GM21825 (cell line): ENCODE data around the gene PTPN14.
A peak's percentile ranks its signal among the peaks of the same experiment; 100 is the strongest.
"Not testable (repeated sequence)": the region's sequence is repeated elsewhere in the genome, so short reads cannot be mapped to it uniquely, and the experiment has no call there.

Experiments
- ATAC-seq: cut with Tn5 transposase; IDR thresholded peaks from one replicate; pipeline ENCODE4 v1.9.1; 2021; ENCODE audit warnings: mild to moderate bottlenecking, moderate library complexity; ENCODE audit not compliant: unreplicated experiment

The PTPN14 gene

GRCh38 chr1:214551436-214552173 lies at the start of gene PTPN14:
Gene PTPN14 (minus strand): TSS chr1:214551602. CDS start chr1:214464803, 86,799 bp downstream.
- peak; percentile 53 for ATAC-seq

GRCh38 chr1:214593158-214593557 lies 41.8 kb upstream of the PTPN14 start:
- no peak for ATAC-seq

DNA sequence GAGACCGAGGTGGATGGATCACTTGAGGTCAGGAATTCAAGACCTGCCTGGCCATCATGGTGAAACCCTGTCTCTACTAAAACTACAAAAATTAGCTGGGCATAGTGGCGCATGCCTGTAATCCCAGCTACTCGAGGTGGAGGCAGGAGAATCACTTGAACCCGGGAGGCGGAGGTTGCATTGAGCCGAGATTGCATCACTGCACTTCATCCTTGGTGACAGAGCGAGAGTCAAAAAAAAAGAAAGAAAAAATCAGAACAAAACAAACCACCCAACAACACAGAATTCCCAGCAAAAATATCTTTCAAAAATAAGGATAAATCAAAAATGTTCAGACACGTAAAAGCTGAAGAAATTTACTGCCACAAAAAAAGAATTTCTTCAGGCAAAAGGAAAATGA lies 40.5 kb upstream of the PTPN14 start:
- ATAC-seq, result not testable (repeated sequence)

DNA sequence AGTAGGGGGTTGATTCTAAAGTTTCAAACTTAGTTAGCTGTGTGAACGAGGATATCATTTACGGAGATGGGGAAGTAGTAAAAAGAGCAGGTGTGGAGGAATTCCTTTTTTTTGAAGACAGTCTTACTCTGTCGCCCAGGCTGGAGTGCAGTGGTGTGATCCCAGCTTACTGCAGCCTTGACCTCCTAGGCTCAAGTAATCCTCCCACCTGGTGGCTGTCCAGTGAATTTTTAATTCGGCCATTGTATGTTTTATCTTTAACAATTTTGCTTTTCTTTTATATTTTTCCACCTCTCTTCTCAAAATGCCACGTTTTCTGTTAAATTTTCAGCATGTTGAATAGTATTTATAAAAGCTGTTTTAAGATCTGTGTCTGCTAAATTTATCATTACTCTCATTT lies 39.3 kb upstream of the PTPN14 start:
- ATAC-seq, result no peak

GRCh38 chr1:214588963-214589597 lies 37.7 kb upstream of the PTPN14 start:
- ATAC-seq, result no peak

GRCh38 chr1:214587165-214587564 lies 35.8 kb upstream of the PTPN14 start:
- ATAC-seq, result no peak

DNA sequence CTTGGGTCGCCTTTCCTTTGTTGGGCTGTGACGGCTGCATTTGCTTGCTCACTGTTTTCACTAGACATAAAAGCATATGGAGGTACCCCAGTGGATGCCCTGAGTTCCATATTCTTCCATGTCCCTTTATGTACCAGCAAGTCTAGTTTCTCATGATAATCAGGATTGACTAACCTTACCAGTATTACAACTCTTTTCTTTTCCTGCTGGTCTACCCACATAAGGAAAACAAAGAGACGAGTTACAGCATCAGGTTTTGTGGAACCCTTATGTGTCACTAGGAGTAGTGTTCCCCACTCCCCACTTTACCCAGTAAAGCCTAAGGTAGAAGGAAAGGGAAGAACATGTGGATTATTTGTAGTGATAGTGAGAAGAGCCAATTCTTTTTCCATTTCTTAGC lies 35.2 kb upstream of the PTPN14 start:
- ATAC-seq, result no peak

DNA sequence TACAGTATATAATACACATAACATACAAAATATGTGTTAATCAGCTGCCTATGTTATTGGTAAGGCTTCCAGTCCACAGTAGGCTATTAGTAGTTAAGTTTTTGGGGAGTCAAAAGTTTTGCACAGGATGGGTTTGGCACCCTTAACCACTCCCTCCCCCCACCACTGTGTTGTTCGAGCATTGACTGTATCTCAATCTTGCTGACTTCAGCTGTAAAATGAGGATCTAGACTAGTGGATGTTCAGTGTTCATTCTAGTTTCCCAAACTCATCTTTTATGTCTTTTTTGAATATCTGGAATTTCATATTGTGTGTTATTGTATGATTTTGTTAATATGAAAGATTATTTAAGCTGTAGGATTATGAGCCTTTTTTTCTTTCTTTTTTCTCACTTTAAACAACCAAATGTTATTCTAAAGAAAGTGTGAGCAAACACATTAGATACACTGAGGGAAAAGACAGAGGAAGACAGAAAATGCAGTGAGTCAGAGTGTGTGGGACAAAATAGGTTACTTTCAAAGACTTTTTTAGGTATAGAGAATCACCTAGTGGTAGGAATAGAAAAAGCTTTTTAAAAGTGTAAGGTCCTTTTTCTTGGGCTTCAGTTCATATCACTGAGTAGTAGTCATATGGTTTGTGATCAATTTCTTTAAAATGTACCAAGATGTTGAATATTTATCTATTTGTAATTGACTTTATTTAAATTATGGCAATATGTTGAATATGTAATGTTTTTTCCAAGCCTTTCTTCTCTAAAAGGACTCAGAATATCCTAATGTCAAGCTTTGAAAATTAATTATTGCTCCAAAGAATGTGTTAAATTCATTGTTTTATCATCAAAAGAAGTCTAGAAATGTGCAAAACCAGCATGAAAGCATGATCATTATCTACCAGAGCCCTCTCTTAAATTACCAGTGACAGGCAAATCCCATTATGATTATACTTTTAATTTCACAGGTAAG lies 33.7 kb upstream of the PTPN14 start:
- ATAC-seq, result peak; percentile 54

GRCh38 chr1:214583824-214584554 lies 32.6 kb upstream of the PTPN14 start:
- ATAC-seq, result no peak

- ATAC-seq, result no peak
Observed at GRCh38 chr1:214583113-214583512, 31.7 kb upstream of the PTPN14 start.

- no peak for ATAC-seq
Observed at GRCh38 chr1:214582289-214582891, 31.0 kb upstream of the PTPN14 start.

DNA sequence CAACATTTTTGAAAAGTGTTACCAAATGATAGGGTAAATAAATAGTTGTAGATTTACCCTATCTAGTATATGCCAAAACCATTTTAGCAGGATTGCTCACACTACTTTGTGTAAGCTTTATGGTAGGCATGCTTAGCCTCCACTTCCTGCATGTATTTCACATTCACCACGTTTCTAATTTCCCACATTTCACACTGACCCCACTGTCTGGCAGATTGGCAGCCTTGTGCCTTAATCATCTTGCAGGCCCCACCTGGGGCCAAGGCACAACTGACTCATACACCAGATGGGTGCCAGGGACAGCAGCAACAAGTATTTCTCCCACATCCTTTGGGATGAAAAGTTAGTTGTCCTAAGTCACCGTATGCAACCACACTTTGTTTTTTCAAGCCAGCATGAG lies 30.4 kb upstream of the PTPN14 start:
- ATAC-seq, result no peak

GRCh38 chr1:214579183-214579582 lies 27.8 kb upstream of the PTPN14 start:
- ATAC-seq, result no peak

GRCh38 chr1:214576120-214576519 lies 24.7 kb upstream of the PTPN14 start:
- ATAC-seq, result not testable (repeated sequence)

- ATAC-seq, result no peak
Observed at GRCh38 chr1:214574598-214575411, 23.4 kb upstream of the PTPN14 start.

GRCh38 chr1:214573386-214574318 lies 22.2 kb upstream of the PTPN14 start:
- no peak for ATAC-seq

DNA sequence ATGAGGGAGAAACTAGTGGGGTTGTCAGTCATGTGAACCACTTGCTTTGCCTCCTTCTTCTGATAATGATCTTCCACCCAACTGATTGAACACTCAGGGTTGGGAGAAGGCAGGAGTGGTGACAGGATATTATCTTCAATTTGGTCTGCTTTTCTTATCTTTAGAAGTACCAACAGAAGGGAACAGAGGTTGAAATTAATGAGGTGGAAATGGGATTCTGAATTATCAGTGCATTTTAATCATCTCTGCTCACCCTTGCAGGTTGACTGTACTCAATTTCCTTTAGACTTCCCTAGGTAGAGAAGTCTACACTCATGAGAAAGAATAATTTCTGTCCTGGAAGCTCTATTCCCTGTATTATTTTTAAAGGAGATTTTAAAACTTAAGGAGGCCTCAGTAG lies 19.9 kb upstream of the PTPN14 start:
- no peak for ATAC-seq

DNA sequence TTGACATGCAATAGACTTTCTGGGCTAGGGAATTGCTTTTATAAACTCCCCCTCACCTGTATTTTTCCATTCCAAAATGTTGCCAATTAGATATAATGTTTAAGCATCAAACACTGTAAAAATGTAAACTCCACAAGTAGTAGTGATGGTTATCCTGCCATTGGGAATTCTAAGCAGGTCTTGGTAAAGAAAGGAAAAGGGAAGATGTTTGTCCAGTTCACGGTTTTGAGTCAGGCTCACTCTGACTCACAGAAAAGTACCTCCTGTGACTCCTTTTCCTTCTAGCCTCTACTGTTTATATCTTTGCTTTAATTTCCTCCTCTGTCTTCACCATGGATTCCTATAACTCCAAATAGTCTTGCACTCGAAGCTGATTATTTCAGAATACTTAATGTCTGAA lies 19.0 kb upstream of the PTPN14 start:
- ATAC-seq, result no peak
